SK-N-SH (cell line): ENCODE results near the gene WWOX. TPM values are rescaled to one million over a fixed set of nuclear protein-coding genes. Genes with fewer than 3 reads are reported as not detected.

Source experiments
- CTCF ChIA-PET: fragments of 300-600, 350-600 bp; formaldehyde crosslinking; extraction: SDS; loops from one replicate; lab custom pipeline; 2021; lab: Yijun Ruan, JAX
- POLR2A ChIA-PET: fragments of 350-600 bp; sonication (Branson Sonifier 250); formaldehyde crosslinking; extraction: SDS; loops from one replicate; lab custom pipeline; 2020; ENCODE audit warnings: antibody characterized with exemption, inconsistent platforms; lab: Yijun Ruan, JAX
- DNase-seq: peaks from one replicate; pipeline ENCODE4 v3.0.0; 2012
- H2AFZ ChIP-seq: fragments of 200-600 bp; sonication (generic); 2 replicates; pipeline ENCODE4 v1.8.1; 2016; ENCODE audit warnings: antibody characterized with exemption, mild to moderate bottlenecking, low read depth
- H3F3A ChIP-seq: fragments of 200-600 bp; sonication (generic); replicated peaks from 2 replicates; pipeline ENCODE3; 2016; ENCODE audit warnings: antibody characterized with exemption, mild to moderate bottlenecking; ENCODE audit not compliant: insufficient read depth
- H3K27ac ChIP-seq, 2 experiments: fragments of 200-500 bp in 1 of 2; fragments of 200-600 bp in 1 of 2; sonication (Bioruptor generic) in 1 of 2; sonication (generic), shearing (Covaris generic) in 1 of 2; 2 replicates each; pipeline versions ENCODE4 v1.5.1 to v1.6.1; 2014 to 2016; ENCODE audit warnings: low read depth in 2 of 2, inconsistent platforms in 1 of 2, low read length in 1 of 2, mild to moderate bottlenecking in 1 of 2, mixed read lengths in 1 of 2
- H3K27me3 ChIP-seq: fragments of 200-600 bp; sonication (generic), shearing (Covaris generic); 2 replicates; pipeline ENCODE4 v1.6.1; 2016; ENCODE audit warnings: mixed run types; ENCODE audit not compliant: insufficient read depth
- H3K36me3 ChIP-seq, 2 experiments: fragments of 200-500 bp in 1 of 2; fragments of 200-600 bp in 1 of 2; sonication (Bioruptor generic) in 1 of 2; sonication (generic) in 1 of 2; replicated peaks in 1 of 2; 2 replicates each; pipeline versions ENCODE3 to v1.5.1; 2014 to 2016; ENCODE audit warnings: low read length in 1 of 2, mild to moderate bottlenecking in 1 of 2; ENCODE audit not compliant: insufficient read depth in 2 of 2, control insufficient read depth in 1 of 2
- H3K4me1 ChIP-seq, 2 experiments: fragments of 200-500 bp in 1 of 2; fragments of 200-600 bp in 1 of 2; sonication (Bioruptor generic) in 1 of 2; sonication (generic), shearing (Covaris generic) in 1 of 2; 2 replicates each; pipeline versions ENCODE4 v1.5.1 to v1.6.1; 2014 to 2016; ENCODE audit warnings: low read depth in 1 of 2, low read length in 1 of 2, mixed run types in 1 of 2; ENCODE audit not compliant: insufficient read depth in 2 of 2, control insufficient read depth in 1 of 2
- H3K4me2 ChIP-seq: fragments of 200-600 bp; sonication (generic), shearing (Covaris generic); 2 replicates; pipeline ENCODE4 v1.6.1; 2017; ENCODE audit warnings: mixed run types
- H3K4me3 ChIP-seq, 2 experiments: fragments of 200-500 bp in 1 of 2; fragments of 200-600 bp in 1 of 2; sonication (Bioruptor generic) in 1 of 2; sonication (generic), shearing (Covaris generic) in 1 of 2; 2 replicates each; pipeline versions ENCODE4 v1.5.1 to v1.8.1; 2014 to 2016; ENCODE audit warnings: low read depth in 2 of 2, inconsistent platforms in 1 of 2, low read length in 1 of 2, mild to moderate bottlenecking in 1 of 2, mixed read lengths in 1 of 2, moderate library complexity in 1 of 2
- H3K79me2 ChIP-seq: fragments of 200-600 bp; sonication (generic); 2 replicates; pipeline ENCODE4 v1.8.1; 2017; ENCODE audit warnings: mild to moderate bottlenecking; ENCODE audit not compliant: insufficient read depth
- H3K9ac ChIP-seq: fragments of 200-600 bp; sonication (generic); 2 replicates; pipeline ENCODE4 v1.6.1; 2017; ENCODE audit warnings: mixed run types
- H3K9me2 ChIP-seq: fragments of 200-600 bp; sonication (generic); 2 replicates; pipeline ENCODE4 v1.6.1; 2017; ENCODE audit warnings: mixed run types
- H3K9me3 ChIP-seq: fragments of 200-600 bp; sonication (generic); 2 replicates; pipeline ENCODE4 v1.6.1; 2017; ENCODE audit warnings: mixed run types, mild to moderate bottlenecking, moderate library complexity
- H4K20me1 ChIP-seq: fragments of 200-600 bp; sonication (generic); 2 replicates; pipeline ENCODE4 v1.6.1; 2017; ENCODE audit warnings: mild to moderate bottlenecking, mixed run types; ENCODE audit not compliant: insufficient read depth
- CHD2 ChIP-seq: fragments of 150-350 bp; IDR thresholded peaks from 2 replicates; pipeline ENCODE4 v1.6.1; 2018; ENCODE audit warnings: low read length; ENCODE audit not compliant: partially characterized antibody
- CTCF ChIP-seq: fragments of 200-600 bp; sonication (generic); IDR thresholded peaks from 2 replicates; pipeline ENCODE4 v1.6.1; 2017; ENCODE audit warnings: antibody characterized with exemption, mild to moderate bottlenecking, moderate library complexity
- EP300 ChIP-seq, 2 experiments: IDR thresholded peaks; 2 replicates each; pipeline versions ENCODE4 v1.4.0 to v1.6.1; 2012; ENCODE audit warnings: borderline replicate concordance in 1 of 2, low read depth in 1 of 2, low read length in 1 of 2
- EZH2phosphoT487 ChIP-seq: fragments of 200-600 bp; sonication (generic); IDR thresholded peaks from 2 replicates; pipeline ENCODE4 v1.6.1; 2017; ENCODE audit warnings: low read depth, mixed run types, mild to moderate bottlenecking, antibody characterized with exemption, moderate library complexity, borderline replicate concordance
- FOSL2 ChIP-seq: IDR thresholded peaks from 2 replicates; pipeline ENCODE4 v1.4.0; 2012; ENCODE audit warnings: low read depth, mild to moderate bottlenecking, moderate library complexity, borderline replicate concordance
- FOXJ3 ChIP-seq: sonication (generic); formaldehyde crosslinking; IDR thresholded peaks from 2 replicates; pipeline ENCODE4 v1.5.1; 2020; ENCODE audit warnings: mild to moderate bottlenecking, missing genetic modification reagents
- FOXM1 ChIP-seq: IDR thresholded peaks from 2 replicates; pipeline ENCODE4 v1.4.0; 2012; ENCODE audit warnings: low read depth, mild to moderate bottlenecking
- GABPA ChIP-seq: IDR thresholded peaks from 2 replicates; pipeline ENCODE4 v1.4.0; 2012; ENCODE audit warnings: low read depth, mild to moderate bottlenecking
- GATA2 ChIP-seq: sonication (generic); formaldehyde crosslinking; IDR thresholded peaks from 2 replicates; pipeline ENCODE4 v1.5.0; 2020; ENCODE audit warnings: mild to moderate bottlenecking, missing genetic modification reagents
- IRF3 ChIP-seq: fragments of 150-350 bp; IDR thresholded peaks from 2 replicates; pipeline ENCODE4 v1.6.1; 2016; ENCODE audit warnings: mild to moderate bottlenecking, low read depth, low read length
- JUND ChIP-seq: IDR thresholded peaks from 2 replicates; pipeline ENCODE4 v1.4.0; 2012
- MEF2A ChIP-seq: IDR thresholded peaks from 2 replicates; pipeline ENCODE4 v1.4.0; 2012; ENCODE audit warnings: low read depth, borderline replicate concordance
- NFIC ChIP-seq: IDR thresholded peaks from 2 replicates; pipeline ENCODE4 v1.4.0; 2012; ENCODE audit warnings: borderline replicate concordance
- NRF1 ChIP-seq: IDR thresholded peaks from 2 replicates; pipeline ENCODE4 v1.6.1; 2012; ENCODE audit warnings: low read depth, mild to moderate bottlenecking, low read length
- POLR2AphosphoS5 ChIP-seq: IDR thresholded peaks from 2 replicates; pipeline ENCODE4 v1.6.1; 2012; ENCODE audit warnings: low read depth, low read length
- RCOR1 ChIP-seq: fragments of 150-350 bp; IDR thresholded peaks from 2 replicates; pipeline ENCODE4 v1.6.1; 2017; ENCODE audit warnings: antibody characterized with exemption, low read length
- RFX5 ChIP-seq: IDR thresholded peaks from 2 replicates; pipeline ENCODE4 v1.6.1; 2012; ENCODE audit warnings: mild to moderate bottlenecking, improper control_type of control experiment, low read length
- SIN3A ChIP-seq: IDR thresholded peaks from 2 replicates; pipeline ENCODE4 v1.6.1; 2012; ENCODE audit warnings: low read depth, mild to moderate bottlenecking, low read length, moderate library complexity, borderline replicate concordance
- TAF1 ChIP-seq: IDR thresholded peaks from 2 replicates; pipeline ENCODE4 v1.6.1; 2012; ENCODE audit warnings: low read depth, mild to moderate bottlenecking, low read length, moderate library complexity, borderline replicate concordance
- TCF12 ChIP-seq: IDR thresholded peaks from 2 replicates; pipeline ENCODE4 v1.4.0; 2012
- USF1 ChIP-seq: IDR thresholded peaks from 2 replicates; pipeline ENCODE4 v1.4.0; 2012; ENCODE audit warnings: low read depth, borderline replicate concordance
- WGBS: methylation state at CpG from one replicate; pipeline ENCODE4 v1.1.6; 2017; ENCODE audit warnings: low lambda C conversion rate; 5-methylcytosine and 5-hydroxymethylcytosine counted together
- polyA plus RNA-seq, 3 experiments: library from polyadenylated mRNA; depleted of rRNA; stranded (reverse); fragments of >200 nt; gene quantifications; 2 replicates each; pipeline ENCODE4 v1.2.3, GENCODE V29; 2012
- TF ChIP-seq, protein P1 (sequence below): IDR thresholded peaks from 2 replicates; pipeline ENCODE4; 2012
- TF ChIP-seq, protein P2 (sequence below): fragments of 150-350 bp; IDR thresholded peaks from 2 replicates; pipeline ENCODE4 v1.6.1; 2017; ENCODE audit warnings: antibody characterized with exemption, low read length, low read depth, borderline replicate concordance

The WWOX gene
- polyA plus RNA-seq, 1 of the 3 experiments (the other 2 are of a cell fraction): 10.8 TPM

DNA sequence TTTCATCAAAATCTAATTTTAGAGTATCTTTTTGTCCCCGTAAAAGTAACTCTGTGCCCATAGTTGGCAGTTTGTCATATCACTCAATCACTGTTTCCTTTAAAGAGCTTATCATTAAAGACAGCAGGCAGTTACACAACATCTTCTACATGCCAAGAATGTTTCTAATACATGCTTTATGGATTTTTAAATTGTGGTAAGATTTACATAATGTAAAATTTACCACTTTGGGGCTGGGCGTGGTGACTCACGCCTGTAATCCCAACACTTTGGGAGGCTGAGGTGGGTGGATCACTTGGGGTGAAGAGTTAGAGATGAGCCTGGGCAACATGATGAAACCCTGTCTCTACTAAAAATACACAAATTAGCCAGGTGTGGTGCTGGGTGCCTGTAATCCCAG is 687.2 kb downstream of the WWOX start:
- DNase-seq: no peak
- ChIA-PET CTCF (no interaction called here), POLR2A (no interaction called here)
- no peaks in the 10 kb centered on the region for H3F3A ChIP-seq
- no peak overlapping the region for H3K9ac ChIP-seq
- H4K20me1 ChIP-seq: no peaks in the 10 kb centered on the region
- H3K4me1 ChIP-seq: no peaks in the 10 kb centered on the region
- no peak for TF ChIP-seq EZH2phosphoT487
- no peak for TF ChIP-seq RCOR1
- no peak for TF ChIP-seq GABPA
- TF ChIP-seq FOSL2: no peak
- no peak for TF ChIP-seq IRF3
- TF ChIP-seq TCF12: no peak
- no peak for TF ChIP-seq FOXJ3 (CRISPR knock-in tag)
- no peak for TF ChIP-seq POLR2AphosphoS5
- no peak for TF ChIP-seq SIN3A
- no peak for TF ChIP-seq JUND
- no peak for TF ChIP-seq CHD2
- TF ChIP-seq NFIC: no peak
- TF ChIP-seq, all 33 proteins: peak for 0
- H3K27me3 ChIP-seq: no peaks in the 10 kb centered on the region
- H3K36me3 ChIP-seq: no peaks in the 10 kb centered on the region
- H3K79me2 ChIP-seq: no peaks in the 10 kb centered on the region
- H3K4me2 ChIP-seq: no peak overlapping the region
- no peak overlapping the region for H2AFZ ChIP-seq
- H3K4me3 ChIP-seq: no peak overlapping the region
- 0 out of 2 replicates have a peak, but pooled peaks cover 3% of the 10 kb centered on the region for H3K9me3 ChIP-seq
- H3K27ac ChIP-seq: no peak overlapping the region
- 53% methylated on average over 3 of the region's 3 CpGs for WGBS
- H3K9me2 ChIP-seq: no peaks in the 10 kb centered on the region

DNA sequence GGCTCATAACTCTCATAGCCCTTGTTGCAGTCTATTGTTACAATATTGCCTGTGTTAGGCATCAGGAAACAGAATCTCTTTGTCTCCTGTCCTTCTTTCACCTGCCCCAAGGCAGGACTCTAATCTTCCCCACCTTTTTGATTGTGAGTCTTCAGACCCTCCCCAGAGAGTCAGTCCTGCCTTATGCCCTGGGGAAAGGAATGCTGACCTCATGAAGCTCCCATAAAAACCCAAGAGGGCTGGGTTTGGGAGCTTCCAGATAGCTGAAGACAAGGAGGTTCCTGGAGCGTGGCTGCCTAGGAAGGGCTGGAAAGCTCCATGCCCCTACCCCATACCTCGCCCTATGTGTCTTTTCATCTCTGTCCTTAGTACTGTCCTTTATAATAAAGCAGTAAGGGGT is 688.8 kb downstream of the WWOX start:
- Histone ChIP-seq H3K4me3 (no peak overlapping the region), H3K4me1 (no peaks in the 10 kb centered on the region), H3K9ac (no peak overlapping the region), H2AFZ (no peak overlapping the region), H3K9me2 (no peaks in the 10 kb centered on the region), H3K4me2 (no peak overlapping the region), H3F3A (no peaks in the 10 kb centered on the region), H3K27ac (no peak overlapping the region), H3K9me3 (0 out of 2 replicates have a peak, but pooled peaks cover 3% of the 10 kb centered on the region), H4K20me1 (no peaks in the 10 kb centered on the region), H3K79me2 (no peaks in the 10 kb centered on the region), H3K27me3 (no peaks in the 10 kb centered on the region), H3K36me3 (no peaks in the 10 kb centered on the region)
- POLR2A ChIA-PET: no interaction called here
- DNase-seq: no peak
- CTCF ChIA-PET: no interaction called here
- TF ChIP-seq TCF12: no peak
- TF ChIP-seq, protein P1, sequence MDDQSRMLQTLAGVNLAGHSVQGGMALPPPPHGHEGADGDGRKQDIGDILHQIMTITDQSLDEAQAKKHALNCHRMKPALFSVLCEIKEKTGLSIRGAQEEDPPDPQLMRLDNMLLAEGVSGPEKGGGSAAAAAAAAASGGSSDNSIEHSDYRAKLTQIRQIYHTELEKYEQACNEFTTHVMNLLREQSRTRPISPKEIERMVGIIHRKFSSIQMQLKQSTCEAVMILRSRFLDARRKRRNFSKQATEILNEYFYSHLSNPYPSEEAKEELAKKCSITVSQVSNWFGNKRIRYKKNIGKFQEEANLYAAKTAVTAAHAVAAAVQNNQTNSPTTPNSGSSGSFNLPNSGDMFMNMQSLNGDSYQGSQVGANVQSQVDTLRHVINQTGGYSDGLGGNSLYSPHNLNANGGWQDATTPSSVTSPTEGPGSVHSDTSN: no peak
- no peak for TF ChIP-seq TAF1
- TF ChIP-seq NRF1: no peak
- no peak for TF ChIP-seq EZH2phosphoT487
- no peak for TF ChIP-seq FOXJ3 (CRISPR knock-in tag)
- TF ChIP-seq FOXM1: no peak
- TF ChIP-seq, protein P2, sequence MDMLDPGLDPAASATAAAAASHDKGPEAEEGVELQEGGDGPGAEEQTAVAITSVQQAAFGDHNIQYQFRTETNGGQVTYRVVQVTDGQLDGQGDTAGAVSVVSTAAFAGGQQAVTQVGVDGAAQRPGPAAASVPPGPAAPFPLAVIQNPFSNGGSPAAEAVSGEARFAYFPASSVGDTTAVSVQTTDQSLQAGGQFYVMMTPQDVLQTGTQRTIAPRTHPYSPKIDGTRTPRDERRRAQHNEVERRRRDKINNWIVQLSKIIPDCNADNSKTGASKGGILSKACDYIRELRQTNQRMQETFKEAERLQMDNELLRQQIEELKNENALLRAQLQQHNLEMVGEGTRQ: no peak
- no peak for TF ChIP-seq JUND
- TF ChIP-seq EP300 (IDR thresholded peaks at IDR 0.05; ENCODE audit: borderline replicate concordance in 1 of 2, low read depth in 1 of 2, low read length in 1 of 2): no peak
- TF ChIP-seq MEF2A: no peak
- TF ChIP-seq GATA2 (CRISPR knock-in tag): no peak
- TF ChIP-seq USF1: no peak
- no peak for TF ChIP-seq RFX5
- TF ChIP-seq GABPA: no peak
- TF ChIP-seq CTCF: no peak
- TF ChIP-seq RCOR1: no peak
- no peak for TF ChIP-seq POLR2AphosphoS5
- WGBS: 40% methylated on average over 2 of the region's 2 CpGs
